GM19438 (cell line): ENCODE measurements around the gene ZNF219.

Experiments
- ATAC-seq: cut with Tn5 transposase; IDR thresholded peaks from one replicate; pipeline ENCODE4 v1.9.1; 2021; ENCODE audit warnings: low read depth; ENCODE audit not compliant: unreplicated experiment

Gene ZNF219

GRCh38 chr14:21098076-21098891 is at the start of gene ZNF219:
ZNF219 (minus strand) TSS chr14:21098655; CDS start chr14:21093591, 5,064 bp downstream.
- no peak for ATAC-seq

GRCh38 chr14:21145437-21145836 is 47.0 kb upstream of the ZNF219 start:
- no peak for ATAC-seq

- no peak for ATAC-seq
These were observed 43.9 kb upstream of the ZNF219 start for GRCh38 chr14:21142357-21142756.

DNA sequence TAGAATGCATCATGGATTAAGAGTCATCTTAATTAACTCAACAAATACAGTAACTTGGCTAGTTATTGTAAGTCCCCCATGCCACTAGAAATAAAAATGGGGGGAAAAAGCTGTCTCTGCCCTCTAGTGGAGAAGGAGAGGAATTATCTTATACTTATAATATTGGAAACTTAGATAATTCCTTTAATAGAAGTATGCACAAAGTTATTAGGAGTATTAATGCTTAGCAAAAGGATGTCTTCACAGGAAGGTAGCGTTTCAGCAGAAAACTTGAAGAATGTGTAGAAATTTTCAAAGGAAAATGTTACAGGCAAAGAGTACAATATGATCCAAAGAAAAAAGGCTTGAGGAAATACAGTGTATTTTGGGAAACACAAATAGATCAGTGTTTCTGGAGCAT is 37.6 kb upstream of the ZNF219 start:
- ATAC-seq: no peak

DNA sequence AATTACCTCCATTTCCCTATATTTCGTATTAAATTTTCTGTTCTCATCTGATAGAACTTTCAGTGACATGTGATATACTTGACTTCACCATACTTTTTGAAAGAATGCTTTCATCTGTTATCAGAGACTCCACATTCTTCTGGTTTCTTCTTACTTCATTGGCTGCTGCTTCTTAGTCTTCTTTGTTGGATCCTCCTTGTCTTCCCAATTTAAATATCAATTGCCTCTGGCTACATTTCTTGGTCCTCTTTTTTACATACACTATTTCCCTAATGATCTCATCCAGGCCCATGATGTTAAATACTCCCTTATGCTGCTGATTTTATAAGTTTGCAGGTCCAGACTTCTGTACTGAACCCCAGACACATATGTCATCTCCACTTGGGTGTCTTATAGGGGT is 35.4 kb upstream of the ZNF219 start:
- ATAC-seq: no peak

GRCh38 chr14:21123429-21123828 is 25.0 kb upstream of the ZNF219 start:
- no peak for ATAC-seq

GRCh38 chr14:21121122-21121521 is 22.7 kb upstream of the ZNF219 start:
- no peak for ATAC-seq

GRCh38 chr14:21120686-21121085 is 22.2 kb upstream of the ZNF219 start:
- ATAC-seq: no peak

GRCh38 chr14:21118933-21119332 is 20.5 kb upstream of the ZNF219 start:
- ATAC-seq: no peak

DNA sequence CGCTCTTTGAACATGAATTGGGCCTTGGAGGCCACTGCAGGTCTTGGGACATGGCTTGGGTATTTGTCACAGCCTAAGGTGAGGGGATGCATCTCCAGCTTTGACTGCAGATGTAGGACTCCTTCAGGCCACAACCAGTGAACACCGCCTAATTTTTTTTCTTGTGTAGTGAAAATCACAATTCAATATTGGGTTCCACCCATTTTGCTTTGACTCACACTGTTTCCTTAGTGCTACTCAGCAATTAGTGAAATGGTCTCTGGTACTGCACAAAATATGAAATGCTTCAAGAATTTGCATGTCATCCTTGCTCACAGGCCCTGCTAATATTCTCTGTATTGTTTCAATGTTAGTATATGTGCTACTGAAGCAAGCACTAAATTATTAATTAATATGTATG is 14.9 kb upstream of the ZNF219 start:
- ATAC-seq: no peak

DNA sequence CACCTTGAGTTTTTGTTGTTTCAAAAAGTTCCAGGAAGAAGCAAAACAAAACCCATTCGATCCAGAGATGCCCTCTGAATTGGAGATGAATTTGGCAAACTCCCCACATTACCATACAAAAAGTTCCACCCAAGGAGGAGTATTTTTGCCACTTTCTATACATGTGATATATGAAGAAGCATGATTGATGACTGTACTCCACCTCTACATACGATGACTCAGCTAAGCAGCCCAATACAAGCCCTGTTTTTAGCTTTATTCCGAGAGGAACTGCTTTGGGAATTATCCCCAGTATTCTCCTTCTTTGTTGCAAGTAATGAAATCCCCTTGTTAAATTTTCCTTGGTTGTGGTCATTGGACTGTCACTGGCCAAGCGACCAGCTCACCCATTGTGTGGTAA is 13.8 kb upstream of the ZNF219 start:
- no peak for ATAC-seq

GRCh38 chr14:21109377-21110138 is 11.1 kb upstream of the ZNF219 start:
- no peak for ATAC-seq

DNA sequence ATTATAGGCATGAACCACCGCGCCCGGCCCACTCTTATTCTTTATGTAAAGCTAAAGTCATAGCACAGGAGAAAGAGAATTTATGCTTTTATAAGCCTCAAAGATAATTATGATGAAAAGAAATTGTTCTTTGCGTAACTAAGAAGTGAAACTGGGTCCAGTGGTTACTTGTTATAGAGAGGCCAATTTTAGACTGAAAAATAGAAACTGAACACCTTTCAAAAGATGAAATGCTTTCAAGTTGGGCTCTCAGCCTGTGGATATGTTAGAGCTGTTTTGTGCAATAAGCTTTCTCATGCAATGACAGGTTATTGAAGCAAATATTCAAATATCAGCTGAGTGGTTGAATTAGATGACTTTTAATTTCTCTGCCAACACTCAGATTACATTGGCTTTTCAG is 10.3 kb upstream of the ZNF219 start:
- no peak for ATAC-seq

- no peak for ATAC-seq
These were observed 8.9 kb upstream of the ZNF219 start for GRCh38 chr14:21107283-21107800.

DNA sequence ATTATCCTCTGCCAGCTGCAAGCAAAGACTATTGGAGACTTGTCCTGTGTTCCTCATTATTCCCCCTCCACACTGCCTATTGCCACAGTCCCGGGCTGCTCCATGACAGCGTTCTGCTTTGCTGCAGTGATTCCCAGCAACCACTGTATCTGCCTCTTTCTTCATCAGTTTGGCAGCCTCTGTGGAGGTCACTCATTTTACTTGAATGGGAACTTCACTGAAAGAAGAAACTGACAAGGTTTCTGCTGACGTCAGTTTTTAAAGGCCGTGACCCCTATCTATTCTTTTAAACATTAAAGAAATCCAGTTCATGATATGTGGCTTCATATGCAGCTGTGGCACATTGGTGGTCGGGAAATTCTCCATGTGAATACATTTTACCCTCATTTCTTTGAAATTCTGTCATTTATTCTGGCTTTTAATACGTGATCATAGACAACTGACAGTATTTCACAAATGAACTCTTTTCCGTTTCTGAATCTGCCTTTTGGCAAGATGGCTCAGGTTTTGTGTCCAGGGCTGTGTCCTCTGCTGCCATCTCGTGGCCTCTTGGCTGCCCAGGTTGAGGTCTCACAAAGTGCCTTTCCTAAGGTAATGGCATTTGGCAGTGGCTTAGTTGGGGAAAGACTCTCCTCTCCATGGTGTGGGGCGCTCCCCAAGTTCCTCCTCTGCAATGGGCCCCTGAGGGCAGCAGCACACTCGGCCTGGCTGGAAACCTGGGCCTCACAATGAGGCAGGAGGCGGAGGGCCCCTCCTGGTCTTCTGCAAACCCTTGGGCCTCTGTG is 8.2 kb upstream of the ZNF219 start:
- no peak for ATAC-seq

DNA sequence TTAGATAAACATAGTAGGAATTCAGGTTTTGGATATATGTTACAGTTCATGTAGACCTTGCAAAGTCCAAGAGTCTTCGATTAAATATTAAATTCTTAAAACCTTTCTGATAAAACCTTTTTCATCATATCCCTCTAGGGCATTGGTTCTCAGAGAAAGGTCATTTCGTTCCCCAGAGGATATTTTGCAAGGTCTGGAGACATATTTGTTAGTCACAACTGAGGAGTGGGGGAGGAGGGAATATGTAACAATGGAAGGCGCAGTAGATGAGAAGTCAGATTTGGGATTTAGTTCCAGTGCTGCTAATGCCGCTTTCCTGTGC is 7.7 kb upstream of the ZNF219 start:
- no peak for ATAC-seq

GRCh38 chr14:21105095-21105494 is 6.6 kb upstream of the ZNF219 start:
- no peak for ATAC-seq

- ATAC-seq: peak; percentile 38
These were observed 6.1 kb upstream of the ZNF219 start for GRCh38 chr14:21104448-21105060.

DNA sequence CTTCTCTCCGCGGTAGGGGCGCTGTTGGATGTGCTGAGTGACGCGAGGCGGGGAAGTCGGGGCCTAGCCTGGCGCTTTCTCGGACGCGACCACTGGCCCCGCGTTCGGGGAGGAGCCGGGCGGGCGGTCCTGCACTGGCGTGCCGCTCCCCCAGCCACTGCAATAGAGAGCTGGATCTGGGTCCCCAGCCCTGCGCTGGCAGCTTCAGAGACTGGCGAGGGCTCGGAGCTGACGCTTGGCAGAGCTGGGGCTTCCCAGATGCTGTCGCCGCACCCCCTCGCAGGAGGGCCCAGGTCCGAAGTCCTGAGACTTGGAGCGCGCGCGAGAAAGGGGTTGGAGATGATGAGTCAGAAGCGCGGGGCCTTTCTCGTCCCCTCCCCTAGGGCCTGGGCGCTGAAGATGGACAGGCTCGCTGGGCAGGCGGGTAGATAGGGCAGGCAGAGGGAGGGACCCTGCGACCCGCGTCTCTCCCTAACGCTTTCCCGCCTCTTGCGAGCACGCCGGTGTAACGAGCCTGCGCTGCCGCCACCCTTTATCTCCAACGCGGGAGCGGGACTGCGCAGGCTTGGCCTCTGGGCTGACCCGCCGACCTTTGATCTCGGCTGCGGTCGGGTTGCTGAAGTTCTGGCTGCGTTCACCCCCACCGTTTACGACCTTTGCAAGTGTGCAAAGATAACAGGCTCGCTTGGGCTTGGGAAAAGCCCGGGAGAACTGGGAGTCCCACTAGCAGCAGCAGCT is 5.4 kb upstream of the ZNF219 start:
- peak; percentile 93 for ATAC-seq

DNA sequence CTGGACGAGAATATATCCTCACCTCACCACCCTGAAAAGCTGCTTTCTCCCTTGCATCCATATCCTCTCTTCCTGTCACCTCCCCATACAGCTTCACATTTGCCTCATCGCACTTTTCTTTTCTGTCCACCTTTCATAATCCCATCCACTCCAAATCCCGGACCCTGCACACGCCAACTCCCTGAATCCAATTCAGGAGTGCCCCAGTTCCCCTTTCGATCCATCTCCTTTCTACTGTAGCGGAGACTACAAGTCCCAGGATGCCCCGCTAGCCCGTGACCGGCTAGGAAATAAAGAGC is 4.9 kb upstream of the ZNF219 start:
- ATAC-seq: no peak
